Astrocyte (in vitro differentiated cells and primary cell): ENCODE results near the gene PCGF5.

Experiments used
- EZH2 ChIP-seq: IDR thresholded peaks from 2 replicates; pipeline ENCODE4 v1.6.1; 2012; ENCODE audit warnings: mild to moderate bottlenecking, low read length, inconsistent platforms; ENCODE audit not compliant: insufficient read depth
- TF ChIP-seq, protein P1 (sequence below): IDR thresholded peaks from 2 replicates; pipeline ENCODE4 v1.5.1; 2011; ENCODE audit warnings: low read depth, mild to moderate bottlenecking, inconsistent platforms, low read length, moderate library complexity; ENCODE audit not compliant: insufficient read depth

DNA sequence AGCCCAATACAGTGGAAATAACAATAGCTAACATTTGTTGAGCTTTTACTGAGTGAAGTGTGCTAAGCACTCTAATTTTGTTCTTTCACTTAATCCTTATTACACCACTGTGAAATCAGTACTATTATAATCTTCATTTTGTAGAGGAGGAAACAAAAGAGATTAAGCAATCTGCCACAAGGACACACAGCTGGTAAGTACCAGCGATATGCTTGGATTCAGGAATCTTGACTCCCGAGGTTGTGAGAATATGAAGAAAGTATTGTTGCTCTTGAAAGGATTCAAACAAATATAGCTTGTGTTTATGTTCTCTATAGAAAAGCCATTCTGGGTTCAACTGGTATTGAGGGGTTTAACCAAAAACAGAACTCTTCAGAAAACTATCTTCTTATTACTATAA, 96.0 kb downstream of the PCGF5 start:
- TF ChIP-seq, protein P1, sequence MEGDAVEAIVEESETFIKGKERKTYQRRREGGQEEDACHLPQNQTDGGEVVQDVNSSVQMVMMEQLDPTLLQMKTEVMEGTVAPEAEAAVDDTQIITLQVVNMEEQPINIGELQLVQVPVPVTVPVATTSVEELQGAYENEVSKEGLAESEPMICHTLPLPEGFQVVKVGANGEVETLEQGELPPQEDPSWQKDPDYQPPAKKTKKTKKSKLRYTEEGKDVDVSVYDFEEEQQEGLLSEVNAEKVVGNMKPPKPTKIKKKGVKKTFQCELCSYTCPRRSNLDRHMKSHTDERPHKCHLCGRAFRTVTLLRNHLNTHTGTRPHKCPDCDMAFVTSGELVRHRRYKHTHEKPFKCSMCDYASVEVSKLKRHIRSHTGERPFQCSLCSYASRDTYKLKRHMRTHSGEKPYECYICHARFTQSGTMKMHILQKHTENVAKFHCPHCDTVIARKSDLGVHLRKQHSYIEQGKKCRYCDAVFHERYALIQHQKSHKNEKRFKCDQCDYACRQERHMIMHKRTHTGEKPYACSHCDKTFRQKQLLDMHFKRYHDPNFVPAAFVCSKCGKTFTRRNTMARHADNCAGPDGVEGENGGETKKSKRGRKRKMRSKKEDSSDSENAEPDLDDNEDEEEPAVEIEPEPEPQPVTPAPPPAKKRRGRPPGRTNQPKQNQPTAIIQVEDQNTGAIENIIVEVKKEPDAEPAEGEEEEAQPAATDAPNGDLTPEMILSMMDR: no peak
- TF ChIP-seq EZH2: no peak
